ENCODE results near the gene LZTR1.
A peak's percentile ranks its signal among the peaks of the same experiment; 100 is the strongest.

DNA sequence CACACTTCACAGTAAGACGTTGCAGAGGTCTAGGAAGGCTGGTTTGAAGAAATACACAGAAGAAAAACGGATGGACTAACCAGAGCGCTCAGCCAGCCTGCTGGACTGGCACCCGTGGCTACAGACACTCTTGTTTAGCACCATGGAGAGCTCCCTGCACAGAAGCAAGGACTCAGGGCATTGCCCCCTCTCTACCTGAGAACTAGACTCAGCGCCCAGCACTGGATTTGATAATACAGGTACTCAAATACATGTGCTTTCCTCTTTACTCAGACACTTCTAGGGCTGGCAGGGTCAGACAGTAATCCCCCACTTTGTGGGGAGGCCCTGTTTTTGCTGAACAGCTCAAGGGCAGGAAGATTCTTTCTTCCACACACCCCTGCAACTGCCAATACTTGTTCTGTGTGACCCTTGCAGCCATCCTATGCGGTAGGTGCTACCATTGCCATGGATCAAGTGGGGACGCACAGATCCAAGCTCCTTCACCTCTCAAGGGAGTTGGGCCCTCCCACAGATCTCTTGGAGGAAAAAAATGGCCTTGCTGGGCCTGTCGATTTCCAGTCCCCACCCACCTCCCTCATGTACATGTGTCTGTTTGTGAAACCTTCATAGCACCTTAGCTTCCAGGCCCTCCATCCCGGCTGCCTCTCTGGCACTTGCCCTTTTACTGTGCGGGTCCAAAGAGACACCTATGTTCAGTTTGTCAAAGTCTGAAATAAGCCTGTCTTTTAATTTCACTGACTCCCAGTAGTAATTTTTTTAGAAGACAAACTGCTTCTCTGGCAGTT is 27.7 kb downstream of the LZTR1 start:
- TF ChIP-seq, protein P1, sequence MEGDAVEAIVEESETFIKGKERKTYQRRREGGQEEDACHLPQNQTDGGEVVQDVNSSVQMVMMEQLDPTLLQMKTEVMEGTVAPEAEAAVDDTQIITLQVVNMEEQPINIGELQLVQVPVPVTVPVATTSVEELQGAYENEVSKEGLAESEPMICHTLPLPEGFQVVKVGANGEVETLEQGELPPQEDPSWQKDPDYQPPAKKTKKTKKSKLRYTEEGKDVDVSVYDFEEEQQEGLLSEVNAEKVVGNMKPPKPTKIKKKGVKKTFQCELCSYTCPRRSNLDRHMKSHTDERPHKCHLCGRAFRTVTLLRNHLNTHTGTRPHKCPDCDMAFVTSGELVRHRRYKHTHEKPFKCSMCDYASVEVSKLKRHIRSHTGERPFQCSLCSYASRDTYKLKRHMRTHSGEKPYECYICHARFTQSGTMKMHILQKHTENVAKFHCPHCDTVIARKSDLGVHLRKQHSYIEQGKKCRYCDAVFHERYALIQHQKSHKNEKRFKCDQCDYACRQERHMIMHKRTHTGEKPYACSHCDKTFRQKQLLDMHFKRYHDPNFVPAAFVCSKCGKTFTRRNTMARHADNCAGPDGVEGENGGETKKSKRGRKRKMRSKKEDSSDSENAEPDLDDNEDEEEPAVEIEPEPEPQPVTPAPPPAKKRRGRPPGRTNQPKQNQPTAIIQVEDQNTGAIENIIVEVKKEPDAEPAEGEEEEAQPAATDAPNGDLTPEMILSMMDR (IDR thresholded peaks at IDR 0.05) = no peak
- TF ChIP-seq SIN3A (IDR thresholded peaks at IDR 0.05; ENCODE audit: borderline replicate concordance, insufficient read depth, low read depth, low read length) (no peak), POLR2AphosphoS5 (IDR thresholded peaks at IDR 0.05; ENCODE audit: low read depth, low read length) (no peak)
- TF ChIP-seq, protein P2, sequence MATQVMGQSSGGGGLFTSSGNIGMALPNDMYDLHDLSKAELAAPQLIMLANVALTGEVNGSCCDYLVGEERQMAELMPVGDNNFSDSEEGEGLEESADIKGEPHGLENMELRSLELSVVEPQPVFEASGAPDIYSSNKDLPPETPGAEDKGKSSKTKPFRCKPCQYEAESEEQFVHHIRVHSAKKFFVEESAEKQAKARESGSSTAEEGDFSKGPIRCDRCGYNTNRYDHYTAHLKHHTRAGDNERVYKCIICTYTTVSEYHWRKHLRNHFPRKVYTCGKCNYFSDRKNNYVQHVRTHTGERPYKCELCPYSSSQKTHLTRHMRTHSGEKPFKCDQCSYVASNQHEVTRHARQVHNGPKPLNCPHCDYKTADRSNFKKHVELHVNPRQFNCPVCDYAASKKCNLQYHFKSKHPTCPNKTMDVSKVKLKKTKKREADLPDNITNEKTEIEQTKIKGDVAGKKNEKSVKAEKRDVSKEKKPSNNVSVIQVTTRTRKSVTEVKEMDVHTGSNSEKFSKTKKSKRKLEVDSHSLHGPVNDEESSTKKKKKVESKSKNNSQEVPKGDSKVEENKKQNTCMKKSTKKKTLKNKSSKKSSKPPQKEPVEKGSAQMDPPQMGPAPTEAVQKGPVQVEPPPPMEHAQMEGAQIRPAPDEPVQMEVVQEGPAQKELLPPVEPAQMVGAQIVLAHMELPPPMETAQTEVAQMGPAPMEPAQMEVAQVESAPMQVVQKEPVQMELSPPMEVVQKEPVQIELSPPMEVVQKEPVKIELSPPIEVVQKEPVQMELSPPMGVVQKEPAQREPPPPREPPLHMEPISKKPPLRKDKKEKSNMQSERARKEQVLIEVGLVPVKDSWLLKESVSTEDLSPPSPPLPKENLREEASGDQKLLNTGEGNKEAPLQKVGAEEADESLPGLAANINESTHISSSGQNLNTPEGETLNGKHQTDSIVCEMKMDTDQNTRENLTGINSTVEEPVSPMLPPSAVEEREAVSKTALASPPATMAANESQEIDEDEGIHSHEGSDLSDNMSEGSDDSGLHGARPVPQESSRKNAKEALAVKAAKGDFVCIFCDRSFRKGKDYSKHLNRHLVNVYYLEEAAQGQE (IDR thresholded peaks at IDR 0.05; ENCODE audit: insufficient read depth in 1 of 2, low read depth in 2 of 2, low read length in 1 of 2) = peak; percentile 89 to 90

All from Panc1 (cell line).